HEK293T (cell line): ENCODE measurements around the gene TENT5D.

ENCODE experiments used
- ARNT ChIP-seq: fragments of 450-650 bp; IDR thresholded peaks from 2 replicates; pipeline ENCODE4 v1.6.1; 2017; ENCODE audit warnings: mild to moderate bottlenecking
- SP1 ChIP-seq: fragments of 450-650 bp; IDR thresholded peaks from 2 replicates; pipeline ENCODE4 v1.6.1; 2017

DNA sequence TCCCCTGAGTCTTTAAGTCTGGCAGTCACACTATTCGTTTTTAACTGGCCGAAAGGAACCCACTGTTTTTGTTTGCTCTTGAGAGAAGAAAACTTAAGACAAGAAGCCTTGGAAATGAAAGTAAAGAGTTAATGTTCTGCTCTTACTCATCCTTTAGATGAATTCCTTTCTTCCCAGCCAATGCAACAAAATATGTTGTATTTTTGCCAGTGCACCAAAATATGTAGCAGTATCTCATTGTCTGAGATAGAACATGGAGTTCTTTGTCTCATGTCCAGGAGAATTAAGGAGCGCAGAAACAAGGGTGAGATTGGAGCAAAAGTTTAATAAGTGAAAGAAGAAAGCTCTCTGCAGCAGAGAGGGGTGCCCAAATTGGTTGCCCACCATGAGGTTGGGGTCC lies 12.2 kb downstream of the TENT5D start:
- TF ChIP-seq SP1 (no peak), ARNT (no peak)
